HepG2 (cell line): ENCODE data around the gene P3H2.

ENCODE experiments used
- FOXM1 ChIP-seq: sonication (generic); formaldehyde crosslinking; IDR thresholded peaks from 2 replicates; pipeline ENCODE4 v1.5.0; 2020; ENCODE audit warnings: missing genetic modification reagents
- POLR2A ChIP-seq, 2 experiments: IDR thresholded peaks; 2 replicates each; pipeline ENCODE4 v1.6.1; 2011; ENCODE audit warnings: low read depth in 2 of 2, low read length in 2 of 2, mild to moderate bottlenecking in 1 of 2, moderate library complexity in 1 of 2; ENCODE audit not compliant: insufficient read depth in 1 of 2
- SIN3A ChIP-seq: IDR thresholded peaks from 2 replicates; pipeline ENCODE4 v1.6.1; 2011; ENCODE audit warnings: low read depth, mild to moderate bottlenecking, control low read depth, low read length, borderline replicate concordance
- YY1 ChIP-seq: IDR thresholded peaks from 2 replicates; pipeline ENCODE4 v1.6.1; 2011; ENCODE audit warnings: low read length, low read depth, moderate library complexity, mild to moderate bottlenecking; ENCODE audit not compliant: insufficient read depth, insufficient replicate concordance
- TF ChIP-seq, protein P1 (sequence below): sonication (generic); formaldehyde crosslinking; IDR thresholded peaks from 2 replicates; pipeline ENCODE4 v1.4.0; 2020; ENCODE audit warnings: missing genetic modification reagents
- TF ChIP-seq, protein P2 (sequence below): sonication (generic); formaldehyde crosslinking; IDR thresholded peaks from 2 replicates; pipeline ENCODE4 v1.5.0; 2020; ENCODE audit warnings: mild to moderate bottlenecking, missing genetic modification reagents, moderate library complexity
- TF ChIP-seq, protein P3 (sequence below): IDR thresholded peaks from 2 replicates; pipeline ENCODE4 v1.6.1; 2012; ENCODE audit warnings: inconsistent platforms

DNA sequence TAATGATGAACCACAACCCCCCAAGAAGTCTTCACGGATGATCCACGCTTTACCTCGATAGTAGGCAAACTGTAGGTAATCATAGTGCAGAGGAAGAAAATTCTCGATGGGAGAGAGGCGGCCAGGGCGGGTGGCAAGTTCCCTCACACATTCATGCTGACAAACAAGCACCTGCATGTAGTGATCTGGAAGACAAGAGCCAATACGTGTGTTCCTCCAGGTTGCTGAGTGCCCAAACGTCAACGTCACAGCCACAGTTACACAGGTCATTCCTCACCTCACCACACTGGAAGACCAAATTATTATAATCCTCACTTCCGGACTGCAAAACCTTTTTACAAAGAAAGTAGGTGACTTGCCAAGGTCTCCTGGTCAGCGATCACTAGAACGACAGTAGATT lies 131.8 kb downstream of the P3H2 start:
- TF ChIP-seq FOXM1 (CRISPR knock-in tag) (no peak), SIN3A (no peak), POLR2A (IDR thresholded peaks at IDR 0.05; ENCODE audit: insufficient read depth in 1 of 2, low read depth in 2 of 2, low read length in 2 of 2) (no peak), YY1 (no peak)
- TF ChIP-seq, protein P1, sequence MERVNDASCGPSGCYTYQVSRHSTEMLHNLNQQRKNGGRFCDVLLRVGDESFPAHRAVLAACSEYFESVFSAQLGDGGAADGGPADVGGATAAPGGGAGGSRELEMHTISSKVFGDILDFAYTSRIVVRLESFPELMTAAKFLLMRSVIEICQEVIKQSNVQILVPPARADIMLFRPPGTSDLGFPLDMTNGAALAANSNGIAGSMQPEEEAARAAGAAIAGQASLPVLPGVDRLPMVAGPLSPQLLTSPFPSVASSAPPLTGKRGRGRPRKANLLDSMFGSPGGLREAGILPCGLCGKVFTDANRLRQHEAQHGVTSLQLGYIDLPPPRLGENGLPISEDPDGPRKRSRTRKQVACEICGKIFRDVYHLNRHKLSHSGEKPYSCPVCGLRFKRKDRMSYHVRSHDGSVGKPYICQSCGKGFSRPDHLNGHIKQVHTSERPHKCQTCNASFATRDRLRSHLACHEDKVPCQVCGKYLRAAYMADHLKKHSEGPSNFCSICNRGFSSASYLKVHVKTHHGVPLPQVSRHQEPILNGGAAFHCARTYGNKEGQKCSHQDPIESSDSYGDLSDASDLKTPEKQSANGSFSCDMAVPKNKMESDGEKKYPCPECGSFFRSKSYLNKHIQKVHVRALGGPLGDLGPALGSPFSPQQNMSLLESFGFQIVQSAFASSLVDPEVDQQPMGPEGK: no peak
- TF ChIP-seq, protein P2, sequence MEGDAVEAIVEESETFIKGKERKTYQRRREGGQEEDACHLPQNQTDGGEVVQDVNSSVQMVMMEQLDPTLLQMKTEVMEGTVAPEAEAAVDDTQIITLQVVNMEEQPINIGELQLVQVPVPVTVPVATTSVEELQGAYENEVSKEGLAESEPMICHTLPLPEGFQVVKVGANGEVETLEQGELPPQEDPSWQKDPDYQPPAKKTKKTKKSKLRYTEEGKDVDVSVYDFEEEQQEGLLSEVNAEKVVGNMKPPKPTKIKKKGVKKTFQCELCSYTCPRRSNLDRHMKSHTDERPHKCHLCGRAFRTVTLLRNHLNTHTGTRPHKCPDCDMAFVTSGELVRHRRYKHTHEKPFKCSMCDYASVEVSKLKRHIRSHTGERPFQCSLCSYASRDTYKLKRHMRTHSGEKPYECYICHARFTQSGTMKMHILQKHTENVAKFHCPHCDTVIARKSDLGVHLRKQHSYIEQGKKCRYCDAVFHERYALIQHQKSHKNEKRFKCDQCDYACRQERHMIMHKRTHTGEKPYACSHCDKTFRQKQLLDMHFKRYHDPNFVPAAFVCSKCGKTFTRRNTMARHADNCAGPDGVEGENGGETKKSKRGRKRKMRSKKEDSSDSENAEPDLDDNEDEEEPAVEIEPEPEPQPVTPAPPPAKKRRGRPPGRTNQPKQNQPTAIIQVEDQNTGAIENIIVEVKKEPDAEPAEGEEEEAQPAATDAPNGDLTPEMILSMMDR (CRISPR knock-in tag): no peak
- TF ChIP-seq, protein P3, sequence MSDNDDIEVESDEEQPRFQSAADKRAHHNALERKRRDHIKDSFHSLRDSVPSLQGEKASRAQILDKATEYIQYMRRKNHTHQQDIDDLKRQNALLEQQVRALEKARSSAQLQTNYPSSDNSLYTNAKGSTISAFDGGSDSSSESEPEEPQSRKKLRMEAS: no peak
